ENCODE results near the gene IL19.

DNA sequence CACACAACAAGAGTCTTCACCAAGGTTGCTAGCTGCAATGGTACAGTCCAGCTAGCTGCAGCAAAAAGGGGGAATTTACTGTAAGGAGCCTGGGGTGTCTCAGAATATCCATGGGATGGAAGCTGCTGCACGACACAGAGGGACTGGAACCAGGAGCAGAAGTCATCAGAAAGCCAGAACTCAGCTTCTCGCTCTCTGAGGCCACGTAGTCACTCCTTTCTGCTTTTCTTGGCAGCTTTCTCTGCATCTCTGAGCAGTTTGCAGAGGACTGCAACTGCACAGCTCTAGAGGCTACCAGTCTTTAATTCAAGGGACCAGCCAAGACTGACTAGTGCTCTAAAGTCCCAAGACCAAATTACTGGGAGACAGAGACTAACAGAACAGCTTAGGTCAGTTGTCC lies 28.7 kb downstream of the IL19 start:
- TF ChIP-seq, protein P1, sequence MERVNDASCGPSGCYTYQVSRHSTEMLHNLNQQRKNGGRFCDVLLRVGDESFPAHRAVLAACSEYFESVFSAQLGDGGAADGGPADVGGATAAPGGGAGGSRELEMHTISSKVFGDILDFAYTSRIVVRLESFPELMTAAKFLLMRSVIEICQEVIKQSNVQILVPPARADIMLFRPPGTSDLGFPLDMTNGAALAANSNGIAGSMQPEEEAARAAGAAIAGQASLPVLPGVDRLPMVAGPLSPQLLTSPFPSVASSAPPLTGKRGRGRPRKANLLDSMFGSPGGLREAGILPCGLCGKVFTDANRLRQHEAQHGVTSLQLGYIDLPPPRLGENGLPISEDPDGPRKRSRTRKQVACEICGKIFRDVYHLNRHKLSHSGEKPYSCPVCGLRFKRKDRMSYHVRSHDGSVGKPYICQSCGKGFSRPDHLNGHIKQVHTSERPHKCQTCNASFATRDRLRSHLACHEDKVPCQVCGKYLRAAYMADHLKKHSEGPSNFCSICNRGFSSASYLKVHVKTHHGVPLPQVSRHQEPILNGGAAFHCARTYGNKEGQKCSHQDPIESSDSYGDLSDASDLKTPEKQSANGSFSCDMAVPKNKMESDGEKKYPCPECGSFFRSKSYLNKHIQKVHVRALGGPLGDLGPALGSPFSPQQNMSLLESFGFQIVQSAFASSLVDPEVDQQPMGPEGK (CRISPR knock-in tag; IDR thresholded peaks at IDR 0.05; ENCODE audit: borderline replicate concordance), result no peak
- TF ChIP-seq ZFP30 (CRISPR knock-in tag; IDR thresholded peaks at IDR 0.05), result no peak
- TF ChIP-seq, protein P2, sequence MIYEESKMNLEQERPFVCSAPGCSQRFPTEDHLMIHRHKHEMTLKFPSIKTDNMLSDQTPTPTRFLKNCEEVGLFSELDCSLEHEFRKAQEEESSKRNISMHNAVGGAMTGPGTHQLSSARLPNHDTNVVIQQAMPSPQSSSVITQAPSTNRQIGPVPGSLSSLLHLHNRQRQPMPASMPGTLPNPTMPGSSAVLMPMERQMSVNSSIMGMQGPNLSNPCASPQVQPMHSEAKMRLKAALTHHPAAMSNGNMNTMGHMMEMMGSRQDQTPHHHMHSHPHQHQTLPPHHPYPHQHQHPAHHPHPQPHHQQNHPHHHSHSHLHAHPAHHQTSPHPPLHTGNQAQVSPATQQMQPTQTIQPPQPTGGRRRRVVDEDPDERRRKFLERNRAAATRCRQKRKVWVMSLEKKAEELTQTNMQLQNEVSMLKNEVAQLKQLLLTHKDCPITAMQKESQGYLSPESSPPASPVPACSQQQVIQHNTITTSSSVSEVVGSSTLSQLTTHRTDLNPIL (CRISPR knock-in tag; IDR thresholded peaks at IDR 0.05; ENCODE audit: low read depth), result no peak
- TF ChIP-seq ARNTL (CRISPR knock-in tag; IDR thresholded peaks at IDR 0.05; ENCODE audit: borderline replicate concordance, low read depth), result no peak
- no peak for TF ChIP-seq ZNF70 (CRISPR knock-in tag; IDR thresholded peaks at IDR 0.05)
- no peak for TF ChIP-seq RARB (CRISPR knock-in tag; IDR thresholded peaks at IDR 0.05)
- TF ChIP-seq, protein P3, sequence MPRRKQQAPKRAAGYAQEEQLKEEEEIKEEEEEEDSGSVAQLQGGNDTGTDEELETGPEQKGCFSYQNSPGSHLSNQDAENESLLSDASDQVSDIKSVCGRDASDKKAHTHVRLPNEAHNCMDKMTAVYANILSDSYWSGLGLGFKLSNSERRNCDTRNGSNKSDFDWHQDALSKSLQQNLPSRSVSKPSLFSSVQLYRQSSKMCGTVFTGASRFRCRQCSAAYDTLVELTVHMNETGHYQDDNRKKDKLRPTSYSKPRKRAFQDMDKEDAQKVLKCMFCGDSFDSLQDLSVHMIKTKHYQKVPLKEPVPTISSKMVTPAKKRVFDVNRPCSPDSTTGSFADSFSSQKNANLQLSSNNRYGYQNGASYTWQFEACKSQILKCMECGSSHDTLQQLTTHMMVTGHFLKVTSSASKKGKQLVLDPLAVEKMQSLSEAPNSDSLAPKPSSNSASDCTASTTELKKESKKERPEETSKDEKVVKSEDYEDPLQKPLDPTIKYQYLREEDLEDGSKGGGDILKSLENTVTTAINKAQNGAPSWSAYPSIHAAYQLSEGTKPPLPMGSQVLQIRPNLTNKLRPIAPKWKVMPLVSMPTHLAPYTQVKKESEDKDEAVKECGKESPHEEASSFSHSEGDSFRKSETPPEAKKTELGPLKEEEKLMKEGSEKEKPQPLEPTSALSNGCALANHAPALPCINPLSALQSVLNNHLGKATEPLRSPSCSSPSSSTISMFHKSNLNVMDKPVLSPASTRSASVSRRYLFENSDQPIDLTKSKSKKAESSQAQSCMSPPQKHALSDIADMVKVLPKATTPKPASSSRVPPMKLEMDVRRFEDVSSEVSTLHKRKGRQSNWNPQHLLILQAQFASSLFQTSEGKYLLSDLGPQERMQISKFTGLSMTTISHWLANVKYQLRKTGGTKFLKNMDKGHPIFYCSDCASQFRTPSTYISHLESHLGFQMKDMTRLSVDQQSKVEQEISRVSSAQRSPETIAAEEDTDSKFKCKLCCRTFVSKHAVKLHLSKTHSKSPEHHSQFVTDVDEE (CRISPR knock-in tag; IDR thresholded peaks at IDR 0.05), result no peak
- TF ChIP-seq TCF4 (CRISPR knock-in tag; IDR thresholded peaks at IDR 0.05; ENCODE audit: borderline replicate concordance), result no peak
- no peak for TF ChIP-seq ZC3H10 (CRISPR knock-in tag; IDR thresholded peaks at IDR 0.05)
- no peak for TF ChIP-seq OSR1 (CRISPR knock-in tag; IDR thresholded peaks at IDR 0.05)
